ENCODE results near the gene CCDC154. TPM values are rescaled to one million over a fixed set of nuclear protein-coding genes. Genes with fewer than 3 reads are reported as not detected.

Gene CCDC154
- total and polyA plus RNA-seq, 2 donors from 2014 or later = 1.8 to 2.8 TPM

DNA sequence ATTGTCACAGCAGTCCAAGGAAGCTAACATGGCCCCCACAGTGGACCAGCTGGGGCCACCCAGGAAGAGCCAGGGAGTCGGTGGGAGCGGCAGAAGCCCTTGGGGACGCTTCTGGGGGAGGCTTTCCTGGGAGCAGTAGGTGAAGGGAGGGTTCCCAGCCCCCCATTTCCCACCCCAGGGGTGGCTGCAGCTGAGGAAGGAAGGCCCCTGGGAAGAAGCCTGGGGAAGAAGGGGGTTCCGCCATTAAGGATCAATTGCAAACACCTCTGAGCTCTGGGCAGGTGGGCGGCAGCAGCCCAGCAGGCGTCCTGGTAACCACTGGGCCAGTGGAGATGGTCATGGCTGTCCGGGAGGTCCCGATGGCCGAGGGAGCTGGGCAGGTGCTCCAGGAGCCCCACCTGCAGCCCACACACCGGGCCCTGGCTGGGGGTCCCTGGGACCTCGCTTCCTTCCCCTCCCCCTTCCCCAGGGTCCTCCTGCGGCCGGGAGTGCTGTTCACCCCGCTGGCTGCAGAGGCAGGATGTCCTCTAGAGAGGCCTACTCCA lies 14.1 kb downstream of the CCDC154 start:
- Histone ChIP-seq H3K27me3 (ENCODE audit: control insufficient read depth, insufficient read depth, low read length) (no peaks in the 10 kb centered on the region), H3K9ac (ENCODE audit: low read length in 3 of 3) (no peak overlapping the region), H3K4me1 (ENCODE audit: control insufficient read depth in 2 of 3, insufficient read depth in 2 of 3, low read depth in 1 of 3, low read length in 3 of 3) (no peaks in the 10 kb centered on the region), H3K4me3 (ENCODE audit: low read length in 3 of 3) (no peak overlapping the region), H3K36me3 (ENCODE audit: control insufficient read depth in 2 of 3, insufficient read depth in 3 of 3, low read length in 3 of 3) (no peaks in the 10 kb centered on the region), H3K27ac (ENCODE audit: low read depth in 2 of 2, low read length in 2 of 2) (no peak overlapping the region), H3K9me3 (ENCODE audit: control insufficient read depth in 2 of 3, insufficient read depth in 1 of 3, low read length in 3 of 3) (no peaks in the 10 kb centered on the region)
- intact Hi-C loops (cut with DNase I) = no loop called here
- TF ChIP-seq CTCF (IDR thresholded peaks at IDR 0.05; ENCODE audit: borderline replicate concordance, extremely low read depth, insufficient read depth) = no peak
- DNase-seq (no peak), FAIRE-seq (no peak)

GRCh38 chr16:1429631-1430030 lies 14.7 kb downstream of the CCDC154 start:
- Histone ChIP-seq H3K27ac (ENCODE audit: low read depth in 2 of 2, low read length in 2 of 2) (no peak overlapping the region), H3K4me1 (ENCODE audit: control insufficient read depth in 2 of 3, insufficient read depth in 2 of 3, low read depth in 1 of 3, low read length in 3 of 3) (no peaks in the 10 kb centered on the region), H3K9me3 (ENCODE audit: control insufficient read depth in 2 of 3, insufficient read depth in 1 of 3, low read length in 3 of 3) (no peaks in the 10 kb centered on the region), H3K27me3 (ENCODE audit: control insufficient read depth, insufficient read depth, low read length) (no peaks in the 10 kb centered on the region), H3K4me3 (ENCODE audit: low read length in 3 of 3) (no peak overlapping the region), H3K9ac (ENCODE audit: low read length in 3 of 3) (no peak overlapping the region), H3K36me3 (ENCODE audit: control insufficient read depth in 2 of 3, insufficient read depth in 3 of 3, low read length in 3 of 3) (no peaks in the 10 kb centered on the region)
- TF ChIP-seq CTCF (IDR thresholded peaks at IDR 0.05; ENCODE audit: borderline replicate concordance, extremely low read depth, insufficient read depth) = no peak
- peak in 1 of 5 donors; percentile 72 for DNase-seq
- intact Hi-C loops (cut with DNase I) = no loop called here
- no peak for FAIRE-seq

- intact Hi-C loops (cut with DNase I) = no loop called here
- FAIRE-seq (no peak), DNase-seq (peak in 2 of 5 donors; percentile 70 to 81)
- Histone ChIP-seq H3K9ac (ENCODE audit: low read length in 3 of 3) (no peak overlapping the region), H3K9me3 (ENCODE audit: control insufficient read depth in 2 of 3, insufficient read depth in 1 of 3, low read length in 3 of 3) (no peaks in the 10 kb centered on the region), H3K36me3 (ENCODE audit: control insufficient read depth in 2 of 3, insufficient read depth in 3 of 3, low read length in 3 of 3) (no peaks in the 10 kb centered on the region), H3K27ac (ENCODE audit: low read depth in 2 of 2, low read length in 2 of 2) (no peak overlapping the region), H3K4me1 (ENCODE audit: control insufficient read depth in 2 of 3, insufficient read depth in 2 of 3, low read depth in 1 of 3, low read length in 3 of 3) (no peaks in the 10 kb centered on the region), H3K4me3 (ENCODE audit: low read length in 3 of 3) (no peak overlapping the region), H3K27me3 (ENCODE audit: control insufficient read depth, insufficient read depth, low read length) (no peaks in the 10 kb centered on the region)
- TF ChIP-seq CTCF (IDR thresholded peaks at IDR 0.05; ENCODE audit: borderline replicate concordance, extremely low read depth, insufficient read depth) = no peak
Observed at GRCh38 chr16:1429012-1429411, 15.3 kb downstream of the CCDC154 start.

- peak in 3 of 5 donors; percentile 39 to 77 (median 60) for DNase-seq
- no peak for TF ChIP-seq CTCF (IDR thresholded peaks at IDR 0.05; ENCODE audit: borderline replicate concordance, extremely low read depth, insufficient read depth)
- Histone ChIP-seq H3K27me3 (ENCODE audit: control insufficient read depth, insufficient read depth, low read length) (no peaks in the 10 kb centered on the region), H3K27ac (ENCODE audit: low read depth in 2 of 2, low read length in 2 of 2) (no peak overlapping the region), H3K9ac (ENCODE audit: low read length in 3 of 3) (no peak overlapping the region), H3K4me3 (ENCODE audit: low read length in 3 of 3) (no peak overlapping the region), H3K4me1 (ENCODE audit: control insufficient read depth in 2 of 3, insufficient read depth in 2 of 3, low read depth in 1 of 3, low read length in 3 of 3) (no peaks in the 10 kb centered on the region), H3K9me3 (ENCODE audit: control insufficient read depth in 2 of 3, insufficient read depth in 1 of 3, low read length in 3 of 3) (no peaks in the 10 kb centered on the region), H3K36me3 (ENCODE audit: control insufficient read depth in 2 of 3, insufficient read depth in 3 of 3, low read length in 3 of 3) (no peaks in the 10 kb centered on the region)
- intact Hi-C loops (cut with DNase I) = no loop called here
- no peak for FAIRE-seq
Observed at GRCh38 chr16:1428511-1428910, 15.8 kb downstream of the CCDC154 start.

Measured in kidney (tissue), 14 donors.